CD4-positive, alpha-beta T cell treated with Interferon gamma for 1 hour (primary cell): ENCODE measurements around the gene AATK.
"Not testable (repeated sequence)": the region's sequence is repeated elsewhere in the genome, so short reads cannot be mapped to it uniquely, and the experiment has no call there.

Experiments
- DNase-seq: peaks from one replicate; pipeline ENCODE4 v3.0.0-alpha.2; 2020

Gene AATK

GRCh38 chr17:81084680-81085419 lies 81.2 kb downstream of the AATK start:
- no peak for DNase-seq

DNA sequence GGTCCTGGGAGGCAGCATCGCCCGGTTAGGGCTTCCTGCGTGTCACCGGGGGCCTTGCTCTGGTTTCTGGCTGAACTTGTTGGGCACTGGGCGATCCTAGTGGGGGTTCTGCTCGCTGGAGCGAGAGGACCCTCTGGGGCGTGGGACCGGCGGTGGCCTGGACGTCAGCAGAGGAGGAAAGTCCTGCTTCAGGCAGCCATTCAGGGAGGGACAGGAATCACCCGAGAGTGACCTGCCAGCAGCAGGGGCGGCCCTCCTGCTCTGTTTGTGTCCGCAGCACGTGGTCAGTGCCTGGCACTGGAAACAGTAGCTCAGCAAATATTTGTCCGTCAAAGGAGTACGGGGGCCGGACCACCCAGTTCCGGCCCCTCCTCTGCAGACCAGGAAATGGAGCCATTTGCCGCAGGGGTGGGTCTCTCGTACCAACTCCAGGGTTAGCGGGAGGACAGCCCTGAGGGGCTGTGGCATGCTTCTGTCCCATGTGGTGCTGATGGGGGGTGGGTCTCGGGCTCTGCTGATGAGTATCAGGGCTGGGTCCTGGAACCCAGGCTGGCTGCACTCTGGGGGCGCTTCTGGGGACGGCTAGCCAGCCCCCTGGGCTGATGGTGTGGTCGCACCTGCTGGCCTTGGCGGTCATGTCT lies 82.8 kb downstream of the AATK start:
- DNase-seq, result no peak

DNA sequence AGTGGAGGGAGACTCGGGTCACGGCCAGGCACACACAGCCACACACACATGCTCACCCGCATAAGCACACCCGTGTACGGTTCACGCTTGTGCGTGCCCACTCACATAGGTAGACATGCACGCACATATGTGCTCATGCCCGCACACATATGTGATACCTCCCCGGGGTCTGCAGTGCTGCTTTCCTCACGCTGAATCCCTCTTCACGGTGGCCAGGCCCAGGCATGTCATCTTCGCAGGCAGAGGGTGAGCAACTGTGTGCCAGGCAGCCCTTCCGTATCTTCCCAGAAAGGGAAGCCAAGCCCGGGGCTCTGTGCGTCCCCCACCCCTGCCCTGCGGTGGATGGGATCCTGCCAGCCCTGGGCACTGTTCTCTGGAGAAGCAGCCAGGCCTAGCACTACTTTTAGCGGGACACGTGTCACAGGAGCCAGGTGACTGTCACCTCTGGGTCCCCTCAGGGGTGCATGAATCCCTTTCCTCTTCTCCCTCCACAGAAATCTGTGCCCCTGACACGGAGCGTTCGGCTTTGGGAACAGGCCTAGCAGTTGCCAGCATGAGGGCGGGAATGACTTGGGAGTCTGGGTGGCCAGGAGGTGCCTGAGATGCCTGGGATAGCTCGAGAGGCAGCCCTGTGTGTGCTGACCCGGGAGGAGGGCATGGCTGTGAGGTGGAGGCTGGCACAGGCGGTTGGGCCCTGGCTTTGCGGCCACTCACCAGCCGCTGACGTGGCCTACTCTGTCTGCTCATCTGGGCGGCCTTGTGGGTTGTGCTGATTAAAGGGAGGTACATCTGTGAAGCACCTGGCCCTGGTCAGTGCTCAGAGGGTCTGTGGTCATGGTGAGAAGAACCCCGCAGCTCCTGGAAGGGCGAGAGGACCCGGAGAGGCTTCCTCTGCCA lies 83.6 kb downstream of the AATK start:
- DNase-seq, result no peak

DNA sequence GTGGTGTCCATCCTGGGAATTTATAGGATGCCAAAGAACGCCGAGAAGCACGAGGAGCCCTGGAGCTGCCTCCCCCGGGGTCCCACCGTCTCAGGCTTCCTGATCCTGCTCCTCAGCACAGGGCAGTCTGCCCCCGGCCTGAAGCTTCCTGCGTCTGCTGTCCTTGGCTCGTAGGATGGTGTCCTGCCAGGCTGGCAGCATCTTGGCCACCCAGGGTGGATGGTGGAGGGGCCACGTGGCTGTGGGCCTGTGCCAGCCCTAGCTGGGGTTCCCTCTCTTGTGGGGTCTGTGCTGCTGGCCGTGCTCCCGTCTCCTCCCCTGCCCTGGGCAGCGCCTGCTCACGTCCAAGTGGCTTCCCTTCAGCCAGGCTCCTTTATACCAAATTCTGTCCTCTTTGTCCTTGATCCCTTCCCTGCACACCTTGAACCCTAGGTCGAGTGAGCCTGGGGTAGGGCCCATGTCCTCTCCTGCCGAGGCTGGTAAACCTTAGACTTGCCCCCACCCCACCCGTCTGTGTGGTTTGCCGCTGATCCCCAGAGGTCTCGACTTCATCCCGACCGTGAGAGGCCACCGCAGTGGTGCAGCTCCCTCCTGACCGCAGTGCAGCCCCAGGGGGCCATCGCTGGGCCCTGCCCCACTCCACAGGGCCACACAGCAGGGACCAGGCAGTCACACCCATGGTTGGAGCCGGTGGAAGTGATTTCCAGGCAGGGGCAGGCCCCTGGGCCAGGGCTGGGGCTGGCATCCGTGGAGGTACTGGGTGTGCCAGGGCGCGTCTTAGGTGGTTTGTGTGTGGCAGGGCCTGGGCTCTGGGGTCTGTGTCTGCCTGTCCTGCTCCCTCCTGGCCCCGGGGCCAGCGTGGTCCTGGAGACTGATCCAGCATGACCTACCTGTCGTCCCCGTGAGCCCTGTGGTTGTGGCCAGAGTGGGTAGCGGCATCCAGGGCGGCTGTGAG lies 84.5 kb downstream of the AATK start:
- no peak for DNase-seq

- no peak for DNase-seq
Measured at GRCh38 chr17:81080019-81080418, 86.0 kb downstream of the AATK start.

GRCh38 chr17:81078026-81078913 lies 87.8 kb downstream of the AATK start:
- not testable (repeated sequence) for DNase-seq

DNA sequence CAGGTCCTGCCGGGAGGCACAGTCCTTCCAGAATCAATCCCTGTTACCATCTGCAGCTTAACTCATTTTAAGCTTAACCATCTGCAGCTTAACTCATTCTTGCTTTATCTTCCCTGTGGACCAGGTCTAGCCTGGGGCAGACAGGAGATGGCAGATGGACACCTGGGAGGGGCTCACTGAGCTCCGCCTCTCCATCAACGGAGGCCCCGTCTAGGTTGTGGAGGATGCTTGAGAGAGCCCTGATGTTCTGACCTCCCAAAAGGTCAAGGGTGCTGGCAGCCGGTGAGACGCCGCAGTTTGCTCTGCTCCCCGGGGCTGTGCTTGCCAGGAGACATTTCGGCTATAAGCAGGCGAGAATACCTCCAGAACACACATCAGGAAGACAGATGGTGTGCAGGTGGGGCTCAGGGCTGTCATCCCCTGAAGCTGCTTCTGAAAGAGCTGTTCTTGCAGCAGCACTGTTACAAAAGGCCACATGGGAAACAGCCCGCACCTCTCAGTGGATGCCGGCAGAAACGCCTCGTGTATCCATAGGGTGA lies 89.8 kb downstream of the AATK start:
- DNase-seq, result no peak

GRCh38 chr17:81075307-81075706 lies 90.7 kb downstream of the AATK start:
- no peak for DNase-seq

GRCh38 chr17:81074875-81075274 lies 91.1 kb downstream of the AATK start:
- no peak for DNase-seq

DNA sequence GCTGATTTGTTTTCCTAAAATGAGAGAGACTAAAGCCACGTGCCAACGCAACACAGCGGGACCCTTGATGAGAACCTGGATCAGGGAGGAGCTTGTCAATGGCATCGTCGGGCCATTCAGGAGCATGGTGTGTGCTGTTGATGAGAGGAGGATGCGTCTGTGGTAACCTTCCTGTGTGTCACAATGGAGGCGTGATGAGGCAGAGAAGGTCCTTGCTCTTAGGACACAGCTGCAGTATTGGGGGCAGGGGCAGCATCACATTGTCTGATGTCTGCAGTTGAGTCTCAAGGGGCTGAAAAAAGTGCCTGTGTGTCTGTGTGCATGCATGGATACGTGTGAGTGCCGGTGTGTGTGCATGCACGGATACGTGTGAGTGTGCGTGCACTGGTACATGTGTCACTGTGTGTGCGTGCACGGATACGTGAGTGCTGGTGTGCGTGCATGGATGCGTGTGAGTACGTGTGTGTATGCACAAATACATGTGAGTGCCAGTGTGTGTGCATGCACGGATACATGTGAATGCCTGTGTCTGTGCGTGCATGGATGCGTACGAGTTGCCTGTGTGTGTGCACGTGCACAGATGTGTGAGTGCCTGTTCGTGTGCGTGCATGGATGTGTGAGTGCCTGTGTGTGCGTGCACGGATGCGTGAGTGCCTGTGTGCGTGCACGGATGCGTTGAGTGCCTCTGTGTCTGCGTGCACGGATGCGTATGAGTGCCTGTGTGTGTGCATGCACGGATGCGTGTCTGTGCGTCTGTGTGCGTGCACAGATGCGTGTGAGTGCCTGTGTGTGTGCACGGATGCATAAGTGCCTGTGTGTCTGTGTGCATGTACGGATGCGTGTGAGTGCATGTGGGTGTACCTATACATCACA lies 91.8 kb downstream of the AATK start:
- DNase-seq, result no peak

DNA sequence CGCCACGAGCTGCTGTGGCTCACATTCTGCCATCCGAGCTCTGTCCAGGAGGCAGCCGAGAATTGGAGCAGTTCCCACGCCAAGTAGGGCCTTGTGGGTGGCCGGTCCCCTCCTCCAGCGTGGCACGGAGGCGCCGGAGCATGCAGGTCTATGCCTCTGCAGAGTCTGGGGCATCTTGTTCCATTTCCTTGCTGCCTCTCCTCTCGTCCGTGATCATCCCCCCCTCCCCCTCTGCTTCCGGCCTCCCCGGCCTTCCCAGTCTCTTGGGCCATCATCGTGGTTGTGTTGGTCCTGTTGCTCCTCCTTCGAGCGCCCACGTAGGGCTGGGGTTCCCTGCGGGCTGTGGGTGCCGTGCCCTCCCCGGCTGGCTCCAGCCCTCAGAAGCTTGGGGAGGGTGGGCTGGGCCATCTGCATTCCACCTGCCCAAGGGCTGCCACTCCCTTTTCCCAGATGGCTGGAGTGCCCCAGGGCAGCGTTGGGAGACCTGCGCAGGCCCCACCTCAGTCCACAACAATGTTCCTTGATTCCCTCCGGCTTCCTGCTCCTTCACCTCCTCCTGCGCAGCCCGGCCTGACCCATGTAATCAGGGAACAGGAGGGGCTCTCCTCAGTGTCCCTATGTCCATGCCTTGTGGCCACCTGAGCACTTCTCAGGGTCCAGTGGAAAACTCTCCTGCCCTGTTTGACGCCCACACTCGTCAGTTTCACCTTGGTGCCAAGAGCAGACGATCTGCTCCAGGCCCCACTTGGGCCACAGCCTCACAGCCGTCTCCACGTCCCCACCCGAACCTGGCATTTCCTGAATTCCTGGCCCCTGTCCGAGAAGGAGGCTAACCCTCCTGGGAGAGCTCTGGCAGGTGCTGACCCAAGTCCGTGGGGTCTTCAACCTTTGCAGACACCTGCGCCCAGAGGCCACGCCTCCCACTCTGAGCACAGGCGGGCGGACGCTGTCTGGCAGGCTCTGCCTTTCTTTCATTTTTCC lies 94.0 kb downstream of the AATK start:
- no peak for DNase-seq

GRCh38 chr17:81070541-81071246 lies 95.3 kb downstream of the AATK start:
- no peak for DNase-seq

GRCh38 chr17:81069135-81069645 lies 96.8 kb downstream of the AATK start:
- DNase-seq, result no peak

GRCh38 chr17:81068411-81069134 lies 97.4 kb downstream of the AATK start:
- no peak for DNase-seq

GRCh38 chr17:81067391-81067811 lies 98.6 kb downstream of the AATK start:
- DNase-seq, result no peak
